SK-N-SH (cell line): ENCODE results near the gene MYOZ2. TPM values are rescaled to one million over a fixed set of nuclear protein-coding genes. Genes with fewer than 3 reads are reported as not detected.

Experiments
- CTCF ChIA-PET: fragments of 300-600, 350-600 bp; formaldehyde crosslinking; extraction: SDS; loops from one replicate; lab custom pipeline; 2021; lab: Yijun Ruan, JAX
- POLR2A ChIA-PET: fragments of 350-600 bp; sonication (Branson Sonifier 250); formaldehyde crosslinking; extraction: SDS; loops from one replicate; lab custom pipeline; 2020; ENCODE audit warnings: antibody characterized with exemption, inconsistent platforms; lab: Yijun Ruan, JAX
- DNase-seq: peaks from one replicate; pipeline ENCODE4 v3.0.0; 2012
- H2AFZ ChIP-seq: fragments of 200-600 bp; sonication (generic); 2 replicates; pipeline ENCODE4 v1.8.1; 2016; ENCODE audit warnings: antibody characterized with exemption, mild to moderate bottlenecking, low read depth
- H3F3A ChIP-seq: fragments of 200-600 bp; sonication (generic); replicated peaks from 2 replicates; pipeline ENCODE3; 2016; ENCODE audit warnings: antibody characterized with exemption, mild to moderate bottlenecking; ENCODE audit not compliant: insufficient read depth
- H3K27ac ChIP-seq, 2 experiments: fragments of 200-500 bp in 1 of 2; fragments of 200-600 bp in 1 of 2; sonication (Bioruptor generic) in 1 of 2; sonication (generic), shearing (Covaris generic) in 1 of 2; 2 replicates each; pipeline versions ENCODE4 v1.5.1 to v1.6.1; 2014 to 2016; ENCODE audit warnings: low read depth in 2 of 2, inconsistent platforms in 1 of 2, low read length in 1 of 2, mild to moderate bottlenecking in 1 of 2, mixed read lengths in 1 of 2
- H3K27me3 ChIP-seq: fragments of 200-600 bp; sonication (generic), shearing (Covaris generic); 2 replicates; pipeline ENCODE4 v1.6.1; 2016; ENCODE audit warnings: mixed run types; ENCODE audit not compliant: insufficient read depth
- H3K36me3 ChIP-seq, 2 experiments: fragments of 200-500 bp in 1 of 2; fragments of 200-600 bp in 1 of 2; sonication (Bioruptor generic) in 1 of 2; sonication (generic) in 1 of 2; replicated peaks in 1 of 2; 2 replicates each; pipeline versions ENCODE3 to v1.5.1; 2014 to 2016; ENCODE audit warnings: low read length in 1 of 2, mild to moderate bottlenecking in 1 of 2; ENCODE audit not compliant: insufficient read depth in 2 of 2, control insufficient read depth in 1 of 2
- H3K4me1 ChIP-seq, 2 experiments: fragments of 200-500 bp in 1 of 2; fragments of 200-600 bp in 1 of 2; sonication (Bioruptor generic) in 1 of 2; sonication (generic), shearing (Covaris generic) in 1 of 2; 2 replicates each; pipeline versions ENCODE4 v1.5.1 to v1.6.1; 2014 to 2016; ENCODE audit warnings: low read depth in 1 of 2, low read length in 1 of 2, mixed run types in 1 of 2; ENCODE audit not compliant: insufficient read depth in 2 of 2, control insufficient read depth in 1 of 2
- H3K4me2 ChIP-seq: fragments of 200-600 bp; sonication (generic), shearing (Covaris generic); 2 replicates; pipeline ENCODE4 v1.6.1; 2017; ENCODE audit warnings: mixed run types
- H3K4me3 ChIP-seq, 2 experiments: fragments of 200-500 bp in 1 of 2; fragments of 200-600 bp in 1 of 2; sonication (Bioruptor generic) in 1 of 2; sonication (generic), shearing (Covaris generic) in 1 of 2; 2 replicates each; pipeline versions ENCODE4 v1.5.1 to v1.8.1; 2014 to 2016; ENCODE audit warnings: low read depth in 2 of 2, inconsistent platforms in 1 of 2, low read length in 1 of 2, mild to moderate bottlenecking in 1 of 2, mixed read lengths in 1 of 2, moderate library complexity in 1 of 2
- H3K79me2 ChIP-seq: fragments of 200-600 bp; sonication (generic); 2 replicates; pipeline ENCODE4 v1.8.1; 2017; ENCODE audit warnings: mild to moderate bottlenecking; ENCODE audit not compliant: insufficient read depth
- H3K9ac ChIP-seq: fragments of 200-600 bp; sonication (generic); 2 replicates; pipeline ENCODE4 v1.6.1; 2017; ENCODE audit warnings: mixed run types
- H3K9me2 ChIP-seq: fragments of 200-600 bp; sonication (generic); 2 replicates; pipeline ENCODE4 v1.6.1; 2017; ENCODE audit warnings: mixed run types
- H3K9me3 ChIP-seq: fragments of 200-600 bp; sonication (generic); 2 replicates; pipeline ENCODE4 v1.6.1; 2017; ENCODE audit warnings: mixed run types, mild to moderate bottlenecking, moderate library complexity
- H4K20me1 ChIP-seq: fragments of 200-600 bp; sonication (generic); 2 replicates; pipeline ENCODE4 v1.6.1; 2017; ENCODE audit warnings: mild to moderate bottlenecking, mixed run types; ENCODE audit not compliant: insufficient read depth
- CHD2 ChIP-seq: fragments of 150-350 bp; IDR thresholded peaks from 2 replicates; pipeline ENCODE4 v1.6.1; 2018; ENCODE audit warnings: low read length; ENCODE audit not compliant: partially characterized antibody
- CTCF ChIP-seq: fragments of 200-600 bp; sonication (generic); IDR thresholded peaks from 2 replicates; pipeline ENCODE4 v1.6.1; 2017; ENCODE audit warnings: antibody characterized with exemption, mild to moderate bottlenecking, moderate library complexity
- EP300 ChIP-seq, 2 experiments: IDR thresholded peaks; 2 replicates each; pipeline versions ENCODE4 v1.4.0 to v1.6.1; 2012; ENCODE audit warnings: borderline replicate concordance in 1 of 2, low read depth in 1 of 2, low read length in 1 of 2
- IRF3 ChIP-seq: fragments of 150-350 bp; IDR thresholded peaks from 2 replicates; pipeline ENCODE4 v1.6.1; 2016; ENCODE audit warnings: mild to moderate bottlenecking, low read depth, low read length
- NRF1 ChIP-seq: IDR thresholded peaks from 2 replicates; pipeline ENCODE4 v1.6.1; 2012; ENCODE audit warnings: low read depth, mild to moderate bottlenecking, low read length
- POLR2AphosphoS5 ChIP-seq: IDR thresholded peaks from 2 replicates; pipeline ENCODE4 v1.6.1; 2012; ENCODE audit warnings: low read depth, low read length
- REST ChIP-seq: IDR thresholded peaks from 2 replicates; pipeline ENCODE4 v1.6.1; 2012; ENCODE audit warnings: mild to moderate bottlenecking, low read depth, low read length, moderate library complexity
- SMC3 ChIP-seq: IDR thresholded peaks from 2 replicates; pipeline ENCODE4 v1.6.1; 2012; ENCODE audit warnings: low read depth, low read length, improper control_type of control experiment
- TCF12 ChIP-seq: IDR thresholded peaks from 2 replicates; pipeline ENCODE4 v1.4.0; 2012
- YY1 ChIP-seq: IDR thresholded peaks from 2 replicates; pipeline ENCODE4 v1.4.0; 2012; ENCODE audit warnings: low read depth, mild to moderate bottlenecking
- WGBS: methylation state at CpG from one replicate; pipeline ENCODE4 v1.1.6; 2017; ENCODE audit warnings: low lambda C conversion rate; 5-methylcytosine and 5-hydroxymethylcytosine counted together
- polyA plus RNA-seq, 3 experiments: library from polyadenylated mRNA; depleted of rRNA; stranded (reverse); fragments of >200 nt; gene quantifications; 2 replicates each; pipeline ENCODE4 v1.2.3, GENCODE V29; 2012

MYOZ2 gene
- polyA plus RNA-seq, 1 of the 3 experiments (the other 2 are of a cell fraction) = 0.26 TPM

GRCh38 chr4:119105605-119106004, 30.0 kb upstream of the MYOZ2 start:
- 92% methylated on average over 1 of the region's 1 CpG for WGBS
- H3F3A ChIP-seq = peaks cover 12% of the 10 kb centered on the region
- no peak overlapping the region for H3K4me3 ChIP-seq
- no peaks in the 10 kb centered on the region for H4K20me1 ChIP-seq
- H3K9me2 ChIP-seq = no peaks in the 10 kb centered on the region
- peak overlapping the region in 1 of 2 experiments; percentile 28; a peak in 2 of 4 replicates for H3K27ac ChIP-seq
- peaks cover 0 to 44% of the 10 kb centered on the region in 2 experiments; a peak in 3 of 4 replicates for H3K4me1 ChIP-seq
- no peak overlapping the region; the same call in 1 of the 2 replicates for H2AFZ ChIP-seq
- ChIA-PET POLR2A (no interaction called here), CTCF (no interaction called here)
- no peaks in the 10 kb centered on the region for H3K27me3 ChIP-seq
- H3K79me2 ChIP-seq = no peaks in the 10 kb centered on the region
- no peaks in the 10 kb centered on the region for H3K9me3 ChIP-seq
- no peak overlapping the region for H3K9ac ChIP-seq
- TF ChIP-seq REST (no peak), IRF3 (no peak), TCF12 (no peak), YY1 (no peak), CHD2 (no peak), POLR2AphosphoS5 (no peak), CTCF (no peak), NRF1 (no peak), SMC3 (no peak), EP300 (IDR thresholded peaks at IDR 0.05; ENCODE audit: borderline replicate concordance in 1 of 2, low read depth in 1 of 2, low read length in 1 of 2) (no peak)
- no peak for DNase-seq
- H3K36me3 ChIP-seq = no peaks in the 10 kb centered on the region
- no peak overlapping the region for H3K4me2 ChIP-seq
